ENCODE results near the gene SH3GL1. TPM values are rescaled to one million over a fixed set of nuclear protein-coding genes. Genes with fewer than 3 reads are reported as not detected.

Gene SH3GL1
- total RNA-seq, 1 donor = 83.2 TPM

DNA sequence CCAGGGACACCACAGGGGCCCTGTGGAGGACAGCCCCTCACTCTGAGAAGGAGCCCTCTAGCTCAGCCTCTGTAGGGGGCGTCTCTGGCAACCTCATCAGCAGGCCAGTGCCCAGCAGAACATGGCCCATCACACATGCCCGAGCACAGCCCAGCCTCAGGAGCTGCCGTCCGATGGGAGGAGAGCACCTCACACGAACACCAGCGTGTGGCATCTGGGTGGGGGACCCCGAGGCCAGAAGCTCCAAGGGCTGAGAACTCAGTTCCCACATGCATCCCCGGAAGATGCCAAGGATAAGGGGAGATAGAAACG is 11.3 kb downstream of the SH3GL1 start:
- no peaks in the 10 kb centered on the region for H3K27me3 ChIP-seq (ENCODE audit: insufficient read depth, low read length)
- TF ChIP-seq, protein P1, sequence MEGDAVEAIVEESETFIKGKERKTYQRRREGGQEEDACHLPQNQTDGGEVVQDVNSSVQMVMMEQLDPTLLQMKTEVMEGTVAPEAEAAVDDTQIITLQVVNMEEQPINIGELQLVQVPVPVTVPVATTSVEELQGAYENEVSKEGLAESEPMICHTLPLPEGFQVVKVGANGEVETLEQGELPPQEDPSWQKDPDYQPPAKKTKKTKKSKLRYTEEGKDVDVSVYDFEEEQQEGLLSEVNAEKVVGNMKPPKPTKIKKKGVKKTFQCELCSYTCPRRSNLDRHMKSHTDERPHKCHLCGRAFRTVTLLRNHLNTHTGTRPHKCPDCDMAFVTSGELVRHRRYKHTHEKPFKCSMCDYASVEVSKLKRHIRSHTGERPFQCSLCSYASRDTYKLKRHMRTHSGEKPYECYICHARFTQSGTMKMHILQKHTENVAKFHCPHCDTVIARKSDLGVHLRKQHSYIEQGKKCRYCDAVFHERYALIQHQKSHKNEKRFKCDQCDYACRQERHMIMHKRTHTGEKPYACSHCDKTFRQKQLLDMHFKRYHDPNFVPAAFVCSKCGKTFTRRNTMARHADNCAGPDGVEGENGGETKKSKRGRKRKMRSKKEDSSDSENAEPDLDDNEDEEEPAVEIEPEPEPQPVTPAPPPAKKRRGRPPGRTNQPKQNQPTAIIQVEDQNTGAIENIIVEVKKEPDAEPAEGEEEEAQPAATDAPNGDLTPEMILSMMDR (IDR thresholded peaks at IDR 0.05; ENCODE audit: extremely low read depth, low read depth, low read length) = no peak
- no peak overlapping the region for H3K4me2 ChIP-seq (ENCODE audit: insufficient read depth, low read length)
- no peaks in the 10 kb centered on the region for H3K9me3 ChIP-seq (ENCODE audit: low read depth, low read length)
- H3K36me3 ChIP-seq (ENCODE audit: insufficient read depth, low read length) = peaks cover 14% of the 10 kb centered on the region
- H4K20me1 ChIP-seq (ENCODE audit: insufficient read depth, low read length) = peaks cover 89% of the 10 kb centered on the region
- peaks cover 47% of the 10 kb centered on the region for H3K4me1 ChIP-seq (ENCODE audit: insufficient read depth, low read length)
- no peak for DNase-seq (ENCODE audit: insufficient read length, low spot score, missing footprints)
- H3K27ac ChIP-seq (ENCODE audit: low read depth, low read length) = no peak overlapping the region
- peaks cover 99% of the 10 kb centered on the region for H3K79me2 ChIP-seq (ENCODE audit: insufficient read depth, low read length)
- no peak overlapping the region for H3K4me3 ChIP-seq (ENCODE audit: insufficient read depth, low read length)
- H2AFZ ChIP-seq (ENCODE audit: low read length) = no peak overlapping the region

DNA sequence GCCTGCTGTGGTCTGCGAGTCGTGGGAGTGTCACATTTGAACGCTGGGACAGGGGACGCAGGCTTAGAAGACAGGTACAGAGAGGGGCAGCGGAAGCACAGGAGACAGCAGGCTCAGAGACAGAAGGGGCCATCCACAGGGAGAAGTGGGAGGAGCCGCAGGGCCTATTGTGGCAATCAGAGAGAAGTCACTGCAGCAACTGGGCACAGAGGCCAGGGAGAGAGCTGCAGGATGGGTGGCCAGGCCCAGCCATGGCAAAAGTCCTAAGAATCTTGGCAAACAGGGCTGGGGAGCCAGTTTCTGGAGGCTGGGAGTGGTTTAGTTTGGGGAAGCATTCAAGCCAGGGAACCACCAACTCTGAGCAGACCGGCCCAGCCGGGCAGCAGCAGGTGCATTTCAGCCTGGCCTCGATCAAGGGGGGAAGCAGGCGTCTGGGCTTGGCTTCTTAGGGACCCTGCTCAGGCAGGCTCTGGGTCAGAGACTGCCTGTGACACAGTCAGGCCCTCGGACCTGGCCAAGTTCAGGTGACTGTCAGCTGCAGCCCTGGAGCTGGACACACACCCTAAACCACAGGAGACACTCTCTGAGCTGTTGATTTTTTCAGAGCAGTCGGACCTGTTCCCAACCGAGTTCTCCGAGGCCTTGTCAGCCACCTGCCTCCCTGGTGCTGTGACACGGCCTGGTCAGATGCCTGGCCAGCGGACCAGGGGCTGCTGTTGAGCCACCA is 11.8 kb downstream of the SH3GL1 start:
- Histone ChIP-seq H4K20me1 (ENCODE audit: insufficient read depth, low read length) (peaks cover 91% of the 10 kb centered on the region), H3K79me2 (ENCODE audit: insufficient read depth, low read length) (peaks cover 99% of the 10 kb centered on the region), H3K27ac (ENCODE audit: low read depth, low read length) (no peak overlapping the region), H2AFZ (ENCODE audit: low read length) (no peak overlapping the region), H3K4me2 (ENCODE audit: insufficient read depth, low read length) (no peak overlapping the region), H3K27me3 (ENCODE audit: insufficient read depth, low read length) (no peaks in the 10 kb centered on the region), H3K4me1 (ENCODE audit: insufficient read depth, low read length) (peaks cover 44% of the 10 kb centered on the region), H3K4me3 (ENCODE audit: insufficient read depth, low read length) (no peak overlapping the region), H3K9me3 (ENCODE audit: low read depth, low read length) (no peaks in the 10 kb centered on the region), H3K36me3 (ENCODE audit: insufficient read depth, low read length) (peaks cover 19% of the 10 kb centered on the region)
- peak; percentile 79 for DNase-seq (ENCODE audit: insufficient read length, low spot score, missing footprints)
- TF ChIP-seq, protein P1 (IDR thresholded peaks at IDR 0.05; ENCODE audit: extremely low read depth, low read depth, low read length) = no peak

DNA sequence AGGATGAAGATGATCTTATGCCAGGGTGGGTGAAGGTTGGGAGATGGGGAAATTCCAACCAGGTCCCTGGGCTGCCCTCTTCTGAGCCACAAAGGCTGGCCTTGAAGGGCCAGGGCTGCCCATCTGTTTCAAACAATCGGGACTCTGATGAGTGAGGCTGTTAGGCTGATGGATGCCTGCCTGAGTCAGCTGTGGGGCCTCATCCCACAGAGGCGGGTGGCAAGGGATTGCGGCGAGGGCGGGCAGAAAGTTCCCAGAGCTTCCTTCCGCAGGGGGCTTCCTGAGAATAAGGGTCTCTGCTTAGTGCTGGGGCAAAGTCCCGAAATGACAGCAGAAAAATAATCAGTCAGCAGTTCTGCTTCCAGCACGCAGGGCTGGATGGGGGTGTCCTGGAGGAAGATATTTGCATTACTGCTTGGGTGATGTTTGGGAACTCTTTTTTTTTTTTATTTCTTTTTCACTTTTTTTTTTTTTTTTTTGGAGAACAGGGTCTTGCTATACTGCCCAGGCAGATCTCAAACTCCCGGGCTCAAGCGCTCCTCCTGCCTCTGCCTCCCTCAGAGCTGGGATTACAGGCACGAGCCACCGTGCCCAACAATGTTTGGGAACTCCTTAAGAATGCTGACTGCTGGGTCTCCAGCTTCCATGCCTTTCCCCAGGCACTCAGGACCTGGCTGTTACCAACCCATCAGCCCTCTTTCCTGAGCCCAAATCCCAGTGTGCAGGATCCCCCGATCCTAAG is 14.1 kb downstream of the SH3GL1 start:
- peak; percentile 94 for DNase-seq (ENCODE audit: insufficient read length, low spot score, missing footprints)
- peak overlapping the region; percentile 69 for H3K27ac ChIP-seq (ENCODE audit: low read depth, low read length)

More for the DNA sequence above, 14.1 kb downstream of the SH3GL1 start:
- peaks cover 23% of the 10 kb centered on the region for H3K36me3 ChIP-seq (ENCODE audit: insufficient read depth, low read length)
- H3K4me2 ChIP-seq (ENCODE audit: insufficient read depth, low read length) = peak overlapping the region; percentile 68
- H3K79me2 ChIP-seq (ENCODE audit: insufficient read depth, low read length) = peaks cover 98% of the 10 kb centered on the region
- H3K27me3 ChIP-seq (ENCODE audit: insufficient read depth, low read length) = no peaks in the 10 kb centered on the region
- no peaks in the 10 kb centered on the region for H3K9me3 ChIP-seq (ENCODE audit: low read depth, low read length)
- H2AFZ ChIP-seq (ENCODE audit: low read length) = no peak overlapping the region
- peak overlapping the region; percentile 22 for H3K4me3 ChIP-seq (ENCODE audit: insufficient read depth, low read length)
- TF ChIP-seq, protein P1 (IDR thresholded peaks at IDR 0.05; ENCODE audit: extremely low read depth, low read depth, low read length) = peak; percentile 36
- peaks cover 30% of the 10 kb centered on the region for H3K4me1 ChIP-seq (ENCODE audit: insufficient read depth, low read length)
- peaks cover 83% of the 10 kb centered on the region for H4K20me1 ChIP-seq (ENCODE audit: insufficient read depth, low read length)
